Epithelial cell of proximal tubule (primary cell): ENCODE results near the gene MRPS35. TPM values are rescaled to one million over a fixed set of nuclear protein-coding genes. Genes with fewer than 3 reads are reported as not detected.

Experiments
- DNase-seq: peaks from one replicate; pipeline ENCODE4 v3.0.0-alpha.2; 2011; ENCODE audit warnings: low read depth
- H3K4me3 ChIP-seq: 2 replicates; pipeline ENCODE4 v1.5.1; 2011; ENCODE audit warnings: low read depth, mild to moderate bottlenecking, low read length
- CTCF ChIP-seq: conservative IDR thresholded peaks from 2 replicates; pipeline ENCODE4 v1.5.1; 2012; ENCODE audit warnings: low read depth, mild to moderate bottlenecking, low read length
- total RNA-seq: library from RNA; depleted of rRNA; stranded (reverse); fragments of >200 nt; gene quantifications from 2 replicates; pipeline ENCODE4 v1.2.3, GENCODE V29; 2015

The MRPS35 gene
- total RNA-seq, 1 donor from 2014 or later = 64.8 TPM

- no peak for TF ChIP-seq CTCF
- no peak overlapping the region for H3K4me3 ChIP-seq
- no peak for DNase-seq
Observed at GRCh38 chr12:27673101-27673718, 37.4 kb upstream of the MRPS35 start.

- TF ChIP-seq CTCF = no peak
- H3K4me3 ChIP-seq = no peak overlapping the region
- DNase-seq = no peak
Observed at GRCh38 chr12:27674989-27675388, 35.6 kb upstream of the MRPS35 start.

GRCh38 chr12:27680619-27681018, 30.0 kb upstream of the MRPS35 start:
- no peak for TF ChIP-seq CTCF
- DNase-seq = no peak
- H3K4me3 ChIP-seq = no peak overlapping the region

- TF ChIP-seq CTCF = no peak
- no peak for DNase-seq
- H3K4me3 ChIP-seq = no peak overlapping the region
Observed at GRCh38 chr12:27682534-27682933, 28.1 kb upstream of the MRPS35 start.

- no peak for TF ChIP-seq CTCF
- no peak for DNase-seq
Observed at GRCh38 chr12:27685274-27685673, 25.4 kb upstream of the MRPS35 start.

GRCh38 chr12:27686147-27686546, 24.5 kb upstream of the MRPS35 start:
- DNase-seq = no peak
- H3K4me3 ChIP-seq = no peak overlapping the region
- TF ChIP-seq CTCF = no peak

More at GRCh38 chr12:27685274-27685673, 25.4 kb upstream of the MRPS35 start:
- H3K4me3 ChIP-seq = no peak overlapping the region

GRCh38 chr12:27688671-27689070, 22.0 kb upstream of the MRPS35 start:
- no peak for TF ChIP-seq CTCF
- H3K4me3 ChIP-seq = no peak overlapping the region
- no peak for DNase-seq
